OCI-LY7 (cell line): ENCODE results near the gene TIMD4. TPM values are rescaled to one million over a fixed set of nuclear protein-coding genes. Genes with fewer than 3 reads are reported as not detected.

Source experiments
- Bru-seq: library from RNA; stranded (reverse); fragments of 400-500 nt; gene quantifications from one replicate; lab custom pipeline; 2021; lab: Mats Ljungman, UMichigan
- BruChase-seq, 2 experiments: library from RNA; stranded (reverse); fragments of 400-500 nt; gene quantifications; one replicate each; lab custom pipeline; 2021; lab: Mats Ljungman, UMichigan
- BruUV-seq: library from RNA; stranded (reverse); fragments of 400-500 nt; replicated peaks from 2 replicates; lab custom pipeline; 2021; lab: Mats Ljungman, UMichigan
- CTCF ChIA-PET: fragments of 300-600 bp; sonication (Branson Sonifier 250); formaldehyde crosslinking; loops from one replicate; lab custom pipeline; 2022; ENCODE audit warnings: antibody characterized with exemption; ENCODE audit not compliant: unreplicated experiment; lab: Charles Lee
- POLR2A ChIA-PET: fragments of 300-600 bp; sonication (Branson Sonifier 250); formaldehyde crosslinking; loops from one replicate; lab custom pipeline; 2022; ENCODE audit warnings: antibody characterized with exemption; lab: Charles Lee
- DNase-seq: peaks from one replicate; pipeline ENCODE4 v3.0.0-alpha.2; 2015; ENCODE audit warnings: low spot score
- H2AFZ ChIP-seq: fragments of 200-600 bp; sonication (generic), shearing (Covaris generic); 2 replicates; pipeline ENCODE4 v1.6.1; 2014; ENCODE audit warnings: mild to moderate bottlenecking, antibody characterized with exemption, low read length, moderate library complexity
- H3K27ac ChIP-seq: fragments of 200-600 bp; sonication (generic); 2 replicates; pipeline ENCODE4 v1.5.1; 2014; ENCODE audit warnings: mixed run types, low read depth, mild to moderate bottlenecking, moderate library complexity, low read length, inconsistent platforms; ENCODE audit not compliant: poor library complexity, severe bottlenecking
- H3K36me3 ChIP-seq: fragments of 200-600 bp; sonication (generic); 2 replicates; pipeline ENCODE4 v1.6.1; 2014; ENCODE audit warnings: mild to moderate bottlenecking, antibody characterized with exemption, low read length, moderate library complexity, mixed read lengths; ENCODE audit not compliant: insufficient read depth
- H3K4me1 ChIP-seq: fragments of 200-600 bp; sonication (generic); 2 replicates; pipeline ENCODE4 v1.5.1; 2014; ENCODE audit warnings: mild to moderate bottlenecking, low read length; ENCODE audit not compliant: insufficient read depth, poor library complexity, severe bottlenecking
- H3K4me2 ChIP-seq: fragments of 200-600 bp; sonication (generic); 2 replicates; pipeline ENCODE4 v1.6.1; 2014; ENCODE audit warnings: mild to moderate bottlenecking, low read length
- H3K4me3 ChIP-seq: fragments of 200-600 bp; sonication (generic); 2 replicates; pipeline ENCODE4 v1.5.1; 2014; ENCODE audit warnings: mild to moderate bottlenecking, low read depth, low read length; ENCODE audit not compliant: poor library complexity, severe bottlenecking
- H3K79me2 ChIP-seq: fragments of 200-600 bp; sonication (generic); 2 replicates; pipeline ENCODE4 v1.6.1; 2016; ENCODE audit warnings: low read depth, mild to moderate bottlenecking, low read length, moderate library complexity, mixed read lengths; ENCODE audit not compliant: insufficient read depth
- H3K9me2 ChIP-seq: fragments of 200-600 bp; sonication (generic); 2 replicates; pipeline ENCODE4 v1.6.1; 2016; ENCODE audit warnings: mild to moderate bottlenecking, low read length, mixed read lengths; ENCODE audit not compliant: insufficient read depth
- H3K9me3 ChIP-seq: fragments of 200-600 bp; sonication (generic); 2 replicates; pipeline ENCODE4 v1.6.1; 2014; ENCODE audit warnings: mild to moderate bottlenecking, mixed run types, low read length, mixed read lengths
- H4K20me1 ChIP-seq: fragments of 200-600 bp; sonication (generic); 2 replicates; pipeline ENCODE4 v1.6.1; 2014; ENCODE audit warnings: mild to moderate bottlenecking, antibody characterized with exemption, low read length, moderate library complexity, mixed read lengths; ENCODE audit not compliant: insufficient read depth
- EZH2phosphoT487 ChIP-seq: fragments of 200-600 bp; sonication (generic); IDR thresholded peaks from 2 replicates; pipeline ENCODE4 v1.6.1; 2018; ENCODE audit warnings: low read depth, borderline replicate concordance, mild to moderate bottlenecking, mixed run types, antibody characterized with exemption, low read length, moderate library complexity, mixed read lengths
- intact Hi-C: fragments of 100-400 bp; cut with micrococcal nuclease; formaldehyde crosslinking; loops from one replicate; pipeline ENCODE4 v1.10.0; 2022; ENCODE audit not compliant: unreplicated experiment
- long read RNA-seq: library from polyadenylated mRNA; stranded (forward); transcript quantifications from one replicate; pipeline ENCODE4 v2.0.0, GENCODE V29; 2022
- total RNA-seq, 2 experiments: library from RNA; depleted of rRNA in 1 of 2; stranded (reverse); fragments of >200 nt in 1 of 2; shearing (Covaris generic) in 1 of 2; gene quantifications; 2 replicates each; pipeline ENCODE4 v1.2.3, GENCODE V29; 2014 to 2022
- TF ChIP-seq, protein P1 (sequence below): fragments of 200-600 bp; sonication (generic); conservative IDR thresholded peaks from 2 replicates; pipeline ENCODE4 v1.5.1; 2014; ENCODE audit warnings: mild to moderate bottlenecking, antibody characterized with exemption, low read length, moderate library complexity, mixed read lengths

Gene TIMD4
- total RNA-seq (2014; rRNA removed; shearing (Covaris generic)): 0.82 and 1.1 TPM in 2 replicates
- 0.50 and 1.3 TPM in 2 replicates for total RNA-seq (2022)
- Bru-seq, nascent RNA: percentile 28 among the genes with signal in this experiment
- BruChase-seq, experiment 1, labeled RNA remaining after a 6-hour chase: percentile 13 among the genes with signal in this experiment
- BruChase-seq, experiment 2, labeled RNA remaining after a 2-hour chase: percentile 13 among the genes with signal in this experiment
- long read RNA-seq: 0 reads

DNA sequence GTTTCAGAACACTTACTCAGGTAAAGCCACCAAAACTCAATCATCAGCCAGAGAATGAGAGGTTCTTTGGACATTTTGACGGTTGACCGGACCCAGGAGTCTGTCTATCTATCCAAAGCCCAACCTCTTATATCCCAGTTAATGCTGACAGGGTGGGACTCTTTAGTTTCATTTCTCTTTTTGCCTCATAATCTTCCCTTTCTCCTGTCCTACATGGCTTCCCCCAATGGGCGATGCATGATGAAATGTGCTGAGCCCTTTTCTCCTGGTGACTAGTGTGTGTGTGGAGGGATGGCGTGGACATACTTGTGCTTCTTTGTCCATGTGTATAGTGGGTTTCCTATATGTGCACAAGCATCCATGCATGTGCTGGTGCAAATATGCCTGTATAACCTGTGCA, at the start of gene TIMD4:
Gene TIMD4, minus strand, starts transcription at position 102 of the 400 bp plus-strand sequence. Its CDS starts 28 bp downstream, at position 74.
- Histone ChIP-seq H4K20me1 (no peaks in the 10 kb centered on the region), H3K36me3 (no peaks in the 10 kb centered on the region), H3K9me3 (no peaks in the 10 kb centered on the region), H2AFZ (peak within 1 kb of the TSS; percentile 82), H3K4me1 (peaks cover 41% of the 10 kb centered on the region), H3K79me2 (no peaks in the 10 kb centered on the region), H3K9me2 (no peaks in the 10 kb centered on the region), H3K4me2 (peak within 1 kb of the TSS; percentile 32), H3K4me3 (no peak within 1 kb of the TSS), H3K27ac (no peak within 1 kb of the TSS)
- no TSS peak for BruUV-seq
- no peak for DNase-seq
- intact Hi-C loops: no loop called here
- no peak for TF ChIP-seq EZH2phosphoT487
- TF ChIP-seq, protein P1, sequence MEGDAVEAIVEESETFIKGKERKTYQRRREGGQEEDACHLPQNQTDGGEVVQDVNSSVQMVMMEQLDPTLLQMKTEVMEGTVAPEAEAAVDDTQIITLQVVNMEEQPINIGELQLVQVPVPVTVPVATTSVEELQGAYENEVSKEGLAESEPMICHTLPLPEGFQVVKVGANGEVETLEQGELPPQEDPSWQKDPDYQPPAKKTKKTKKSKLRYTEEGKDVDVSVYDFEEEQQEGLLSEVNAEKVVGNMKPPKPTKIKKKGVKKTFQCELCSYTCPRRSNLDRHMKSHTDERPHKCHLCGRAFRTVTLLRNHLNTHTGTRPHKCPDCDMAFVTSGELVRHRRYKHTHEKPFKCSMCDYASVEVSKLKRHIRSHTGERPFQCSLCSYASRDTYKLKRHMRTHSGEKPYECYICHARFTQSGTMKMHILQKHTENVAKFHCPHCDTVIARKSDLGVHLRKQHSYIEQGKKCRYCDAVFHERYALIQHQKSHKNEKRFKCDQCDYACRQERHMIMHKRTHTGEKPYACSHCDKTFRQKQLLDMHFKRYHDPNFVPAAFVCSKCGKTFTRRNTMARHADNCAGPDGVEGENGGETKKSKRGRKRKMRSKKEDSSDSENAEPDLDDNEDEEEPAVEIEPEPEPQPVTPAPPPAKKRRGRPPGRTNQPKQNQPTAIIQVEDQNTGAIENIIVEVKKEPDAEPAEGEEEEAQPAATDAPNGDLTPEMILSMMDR: no peak
- ChIA-PET POLR2A (interaction anchor here (0.5 to 1.9 kb wide), 4 partner anchors 13 to 229 kb away, joined by 3 to 5 read pairs (median 4); no protein-coding TSS in a partner anchor), CTCF (no interaction called here)

DNA sequence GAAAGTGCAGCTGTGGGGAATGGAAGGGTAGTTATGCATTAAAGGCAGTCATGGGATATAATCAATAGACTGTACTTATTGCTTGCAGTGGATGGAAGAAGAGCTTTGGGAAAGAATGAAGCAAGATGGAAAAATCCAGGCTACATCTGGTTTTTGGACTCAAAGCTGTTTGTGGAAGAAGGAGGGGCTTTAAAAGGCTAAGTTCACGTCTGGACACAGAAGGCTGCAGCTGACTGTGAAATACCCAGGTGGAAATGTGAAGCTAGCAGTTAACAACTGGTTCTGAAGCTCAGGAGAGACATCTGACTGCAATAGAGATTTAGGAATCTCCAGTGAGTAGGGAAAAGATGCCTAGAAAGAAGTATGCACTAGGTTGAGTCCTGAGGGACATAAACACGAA, 43.2 kb upstream of the TIMD4 start:
- ChIA-PET POLR2A (interaction anchor here (1.1 kb wide), 1 partner anchor 128 kb away, joined by 3 read pairs; no protein-coding TSS in a partner anchor), CTCF (no interaction called here)
- Histone ChIP-seq H3K9me3 (peaks cover 6% of the 10 kb centered on the region), H3K36me3 (no peaks in the 10 kb centered on the region; the same call in 1 of the 2 replicates), H3K27ac (no peak overlapping the region), H3K79me2 (no peaks in the 10 kb centered on the region), H3K4me3 (no peak overlapping the region), H3K4me2 (no peak overlapping the region), H3K4me1 (no peaks in the 10 kb centered on the region), H4K20me1 (no peaks in the 10 kb centered on the region), H3K9me2 (no peaks in the 10 kb centered on the region), H2AFZ (no peak overlapping the region)
- no TSS peak for BruUV-seq
- DNase-seq: no peak
- TF ChIP-seq EZH2phosphoT487: no peak
- TF ChIP-seq, protein P1: no peak
- intact Hi-C loops: no loop called here
